Loucy (cell line): ENCODE results near the gene NBPF6.
"Not testable (repeated sequence)": the region's sequence is repeated elsewhere in the genome, so short reads cannot be mapped to it uniquely, and the experiment has no call there.

Source experiments
- CTCF ChIP-seq: fragments of 200-600 bp; sonication (generic); conservative IDR thresholded peaks from 2 replicates; pipeline ENCODE4 v1.5.1; 2014; ENCODE audit warnings: mild to moderate bottlenecking, antibody characterized with exemption, low read length
- EZH2phosphoT487 ChIP-seq: fragments of 200-600 bp; IDR thresholded peaks from 2 replicates; pipeline ENCODE4 v1.6.1; 2018; ENCODE audit warnings: antibody characterized with exemption, mild to moderate bottlenecking, moderate library complexity, borderline replicate concordance

DNA sequence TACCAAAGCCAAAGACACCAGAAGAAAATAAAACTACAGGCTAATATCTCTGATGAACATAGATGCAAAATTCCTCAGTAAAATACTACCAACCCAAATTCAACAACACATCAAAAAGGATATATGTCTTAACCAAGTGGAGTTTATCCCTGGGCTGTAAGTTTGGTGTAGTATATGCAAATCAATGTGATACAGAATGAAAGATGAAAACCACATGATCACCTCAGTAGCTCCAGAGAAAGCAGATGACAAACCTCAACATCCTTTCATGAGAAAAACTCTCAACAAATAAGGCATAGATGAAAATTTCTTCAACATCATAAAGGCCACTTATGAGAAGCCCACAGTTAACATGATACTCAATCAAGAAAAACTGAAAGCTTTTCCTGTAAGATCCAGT lies 11.6 kb upstream of the NBPF6 start:
- not testable (repeated sequence) for TF ChIP-seq CTCF, EZH2phosphoT487
